Activated naive CD4-positive, alpha-beta T cell treated with Interleukin-2 at 50 U/mL for 16 hours (primary cell): Measurements from ENCODE around the gene DUOX1.

Source experiments
- DNase-seq: peaks from one replicate; pipeline ENCODE4 v3.0.0-alpha.2; 2020

Gene DUOX1

DNA sequence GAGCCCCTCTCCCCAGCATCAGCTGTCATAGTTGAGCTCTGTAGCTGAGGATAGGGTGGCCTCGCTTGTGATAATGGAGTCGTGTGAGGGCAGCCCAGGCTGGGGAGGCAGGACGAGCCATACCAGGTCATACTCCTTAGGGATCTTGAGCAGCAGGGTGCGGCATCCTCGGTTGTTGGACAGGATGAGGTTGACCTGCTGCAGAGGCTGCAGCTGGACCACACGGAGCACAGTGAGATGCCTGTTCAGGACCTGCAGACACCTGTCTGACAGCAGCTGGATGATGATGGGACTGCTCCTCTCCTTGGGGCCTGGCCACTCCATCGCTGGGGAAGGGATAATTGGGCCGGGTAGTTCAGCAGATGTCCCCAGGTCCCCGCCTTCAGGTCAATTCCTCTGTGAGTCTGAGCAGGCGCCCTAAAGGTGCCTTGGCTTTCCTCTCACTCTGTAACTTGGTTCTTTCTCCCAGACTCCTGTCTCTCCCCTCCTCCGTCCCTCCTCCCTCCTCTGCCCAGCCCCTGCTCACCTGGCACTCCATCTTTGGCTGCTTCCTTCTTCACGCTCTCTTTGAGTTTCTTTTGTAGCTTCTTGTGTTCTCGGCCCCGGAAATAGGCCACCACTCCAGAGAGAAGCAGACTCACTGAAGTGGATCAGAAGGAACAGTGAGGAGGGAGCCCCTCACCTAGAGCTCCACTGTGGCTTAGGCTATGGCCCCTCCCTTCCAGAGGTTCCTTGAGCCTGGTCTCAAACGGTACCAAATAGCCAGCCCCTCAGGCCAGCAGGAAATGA is 23.6 kb upstream of the DUOX1 start:
- no peak for DNase-seq

DNA sequence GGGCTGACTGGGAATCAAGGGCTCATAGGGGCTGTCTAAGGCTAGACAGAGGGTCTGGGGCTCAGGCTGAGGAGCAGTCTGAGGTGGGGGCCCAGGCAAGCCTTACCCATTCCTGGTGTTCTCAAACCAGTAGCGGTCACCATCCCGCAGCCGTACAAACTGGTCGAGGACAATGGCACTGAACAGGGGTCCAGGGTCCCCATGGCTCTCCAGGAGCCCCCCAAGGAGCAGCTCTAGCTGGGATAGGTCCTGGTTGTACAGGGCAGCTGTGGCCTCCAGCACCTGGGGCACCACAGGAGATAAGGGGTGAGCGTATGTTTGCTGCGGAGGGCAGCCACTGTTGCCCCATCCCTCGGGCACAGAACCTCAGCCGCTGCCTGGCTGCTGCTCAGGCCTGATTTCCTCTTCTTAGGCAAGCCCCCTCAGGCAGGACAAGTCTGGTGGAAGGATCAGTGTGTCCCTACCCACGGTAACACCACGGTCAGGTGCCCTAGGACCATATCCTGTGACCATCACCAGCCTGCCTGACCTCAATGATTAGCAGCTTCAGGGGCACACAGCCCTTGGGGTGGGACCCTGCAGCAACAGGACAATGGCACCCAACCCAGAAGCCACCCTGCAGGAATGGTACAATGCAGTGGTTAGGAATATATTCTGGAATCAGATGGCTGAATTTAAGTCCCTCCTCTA is 21.7 kb upstream of the DUOX1 start:
- DNase-seq, result no peak

DNA sequence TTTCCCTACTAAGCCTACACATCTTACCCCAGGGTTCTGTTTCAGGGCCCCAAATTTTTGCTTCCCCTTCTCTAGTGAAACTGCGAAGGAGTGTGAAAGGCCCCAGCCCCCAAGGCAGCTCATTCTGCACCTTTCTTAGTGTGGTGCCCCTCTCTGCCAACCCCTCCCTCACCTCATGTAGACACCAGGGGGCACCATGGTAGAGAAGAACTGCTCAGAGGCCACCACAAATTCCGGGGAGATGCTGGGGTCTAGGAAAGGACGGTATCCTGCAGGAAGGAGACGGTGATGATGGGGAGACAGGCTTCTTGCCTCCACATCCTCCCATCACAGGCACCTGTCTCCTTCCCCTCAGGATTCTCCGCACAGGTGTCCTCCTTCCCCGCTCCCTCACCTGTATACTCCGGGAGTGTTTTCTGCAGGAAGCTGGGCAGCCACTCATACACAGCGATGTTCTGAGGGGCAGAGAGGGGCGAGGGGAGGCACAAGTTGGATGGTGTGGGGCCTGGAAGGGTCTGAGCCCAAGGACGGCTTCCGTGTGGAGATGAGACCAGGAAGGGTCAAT is 19.5 kb upstream of the DUOX1 start:
- DNase-seq, result no peak

DNA sequence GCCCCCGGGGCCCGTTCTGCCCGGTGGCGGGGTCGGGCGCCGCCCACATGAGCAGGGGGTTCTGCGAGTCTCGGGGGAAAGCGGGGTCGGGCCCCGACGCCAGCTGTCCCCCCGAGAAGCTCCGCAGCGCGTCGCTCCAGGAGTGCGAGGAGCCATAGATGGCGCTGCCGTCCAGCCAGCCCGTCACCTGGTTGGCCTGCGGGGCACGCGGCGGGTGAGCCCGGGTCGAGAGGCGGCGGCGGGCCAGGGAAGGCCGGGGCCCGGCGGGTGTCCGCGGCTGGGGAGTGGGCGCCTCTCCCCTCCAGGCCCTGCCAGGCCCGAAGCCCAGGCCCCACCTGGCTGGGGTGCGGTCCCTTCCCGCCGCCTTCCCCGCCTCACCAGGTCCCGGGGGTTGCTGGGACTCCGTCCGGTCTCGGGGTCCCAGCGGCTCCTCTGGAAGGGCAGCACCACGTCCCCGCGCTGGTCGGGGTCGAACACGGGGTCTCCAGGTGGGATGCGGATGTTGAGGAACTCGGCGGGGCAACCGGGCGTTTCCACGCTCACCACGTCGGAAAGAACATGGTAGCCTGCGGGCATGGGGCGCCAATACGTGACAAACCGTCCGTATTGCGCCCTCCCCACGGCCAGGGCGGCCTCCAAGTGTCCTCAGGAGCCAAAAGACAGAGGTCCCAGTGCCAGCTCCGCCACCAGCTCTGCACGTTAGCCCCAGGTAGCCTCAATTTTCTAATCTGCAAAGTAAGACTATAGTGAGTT is 18.2 kb upstream of the DUOX1 start:
- no peak for DNase-seq

DNA sequence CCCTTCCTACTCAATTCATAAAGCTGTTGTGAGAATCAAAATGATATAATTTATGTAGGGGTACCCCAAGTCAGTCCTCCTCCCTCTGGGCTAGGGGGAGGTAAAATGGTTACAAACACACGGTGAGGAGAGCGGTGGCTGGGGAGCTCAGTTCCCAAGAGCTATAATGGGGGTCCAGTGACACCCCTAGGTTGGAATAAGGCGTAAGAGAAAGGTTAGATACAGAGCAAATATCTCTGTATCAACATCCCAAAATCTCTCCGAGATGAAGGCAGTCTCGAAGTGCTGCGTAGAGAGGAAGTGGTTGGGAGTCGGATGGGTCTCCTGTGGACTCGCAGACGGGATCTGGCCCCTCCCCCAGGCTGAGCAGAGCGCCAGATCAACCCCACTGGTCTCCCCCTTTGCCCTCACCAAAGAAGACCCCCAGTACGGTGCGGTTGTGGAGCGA is 17.6 kb upstream of the DUOX1 start:
- DNase-seq, result no peak

DNA sequence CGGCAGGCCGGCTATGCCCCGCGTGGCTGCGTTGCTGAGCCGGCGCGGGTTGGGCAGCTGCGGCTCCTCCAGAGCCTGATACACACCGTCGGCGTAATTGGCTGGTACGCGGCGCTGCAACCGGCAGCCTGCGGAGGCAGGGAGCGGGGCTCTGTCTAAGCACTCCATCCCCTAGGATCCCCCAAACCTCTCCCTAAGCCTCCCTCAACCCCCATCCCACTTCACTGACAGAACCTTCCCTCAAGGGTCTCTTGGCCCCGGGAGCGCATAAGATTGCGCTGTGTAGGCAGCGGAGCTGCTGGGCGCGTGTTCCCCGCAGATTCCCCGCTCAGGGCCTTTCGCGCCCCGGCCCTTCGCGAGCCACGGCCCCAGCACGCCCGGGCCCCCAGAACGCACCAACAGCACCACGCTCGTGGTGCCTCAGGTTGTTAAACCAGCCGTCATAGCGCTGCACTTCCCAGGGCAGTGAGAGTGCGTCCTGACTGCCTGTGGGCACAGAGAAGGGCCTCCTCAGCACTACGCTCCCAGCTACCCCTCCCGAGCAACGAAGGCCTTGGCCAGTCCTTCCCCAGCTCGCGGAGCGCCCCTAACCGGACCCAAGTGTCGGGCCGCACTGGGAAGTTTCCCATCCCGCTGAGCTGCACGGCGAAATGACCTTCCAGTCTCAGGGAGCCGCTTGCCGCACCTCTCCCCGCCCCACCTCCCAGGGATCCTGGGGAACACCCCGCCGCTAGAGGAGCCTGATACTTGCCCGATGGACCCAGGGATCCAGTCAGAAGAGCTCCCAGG is 17.0 kb upstream of the DUOX1 start:
- no peak for DNase-seq

DNA sequence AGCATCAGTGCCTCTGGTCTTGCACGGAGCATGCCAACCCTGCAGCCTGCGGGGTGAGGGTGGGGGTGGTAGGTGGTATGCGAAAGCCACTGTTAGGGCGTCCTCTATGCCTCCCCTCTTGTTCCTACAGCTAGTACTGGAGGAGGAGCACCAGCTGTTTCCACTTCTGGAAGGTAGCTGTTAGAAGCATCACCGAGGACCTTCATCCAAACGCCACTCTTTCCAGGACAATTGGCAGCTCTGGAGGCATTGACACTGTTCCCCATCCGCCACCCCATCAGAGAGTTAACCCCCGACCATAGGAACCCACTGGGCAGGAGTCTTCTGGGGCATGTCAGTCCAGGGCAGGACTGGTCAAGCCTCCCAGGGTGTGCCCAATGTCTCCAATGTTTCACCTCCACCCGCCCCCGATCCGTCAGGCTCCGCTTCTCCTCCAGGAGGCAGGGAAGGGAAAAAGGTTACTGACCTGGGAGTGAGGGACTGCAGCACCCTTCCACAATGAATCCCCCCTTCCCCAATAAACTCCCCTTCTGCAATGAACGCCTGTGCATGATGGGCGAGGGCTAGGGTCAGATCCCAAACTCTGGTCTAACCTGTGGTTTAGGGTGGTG is 16.3 kb upstream of the DUOX1 start:
- DNase-seq, result no peak

DNA sequence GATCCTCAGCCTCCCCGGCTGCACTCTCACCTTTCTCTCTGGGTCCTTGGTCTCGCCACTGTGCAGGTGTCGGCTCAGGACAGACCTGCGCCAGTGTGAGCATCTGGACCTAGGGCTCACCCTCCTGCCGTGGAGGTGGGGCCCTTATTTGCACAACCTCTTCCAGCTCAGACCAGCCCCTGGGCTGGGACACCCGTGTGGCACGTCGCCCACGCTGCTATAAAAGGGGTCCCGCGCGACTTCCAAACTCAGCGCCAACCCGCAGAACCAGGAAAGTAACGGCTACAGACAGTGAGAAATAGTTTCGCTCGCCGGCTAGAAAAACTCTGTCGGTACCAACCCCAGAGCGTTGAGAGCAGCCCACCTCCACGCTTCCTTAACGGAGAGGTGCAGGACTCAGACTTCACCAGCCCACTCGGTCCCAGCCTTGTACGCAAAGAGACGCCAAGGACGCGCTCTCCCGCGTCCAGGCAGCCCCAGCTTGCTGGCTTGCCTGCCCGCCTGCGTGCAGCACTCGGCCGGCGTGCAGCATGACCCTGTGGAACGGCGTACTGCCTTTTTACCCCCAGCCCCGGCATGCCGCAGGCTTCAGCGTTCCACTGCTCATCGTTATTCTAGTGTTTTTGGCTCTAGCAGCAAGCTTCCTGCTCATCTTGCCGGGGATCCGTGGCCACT is 15.6 kb upstream of the DUOX1 start, which contains the start of the genes DUOX2 and DUOXA2:
DUOX2 (minus strand) TSS at position 97 of the 675 bp plus-strand sequence. CDS start 761 bp downstream, outside the sequence.
DUOXA2 (plus strand) TSS at position 251 of the 675 bp plus-strand sequence; CDS start at position 531, 280 bp downstream.
- DNase-seq, result no peak

DNA sequence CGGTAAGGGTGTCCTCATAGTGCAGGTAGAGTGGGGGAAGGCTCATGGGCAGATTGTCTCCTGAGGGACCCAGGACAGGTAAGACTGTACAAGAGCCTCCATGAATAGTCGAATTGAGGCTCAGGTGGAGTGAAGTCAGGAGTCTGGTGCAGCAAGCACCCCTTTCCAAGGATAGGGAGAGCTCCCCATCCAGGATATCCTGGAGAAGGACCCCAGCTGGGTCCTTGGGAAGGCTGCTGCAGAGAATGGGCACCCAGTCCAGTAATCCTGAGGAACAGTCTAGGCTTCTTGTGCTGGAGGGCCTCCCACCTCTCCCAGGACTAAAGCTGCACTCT is 15.1 kb upstream of the DUOX1 start:
- DNase-seq, result no peak

DNA sequence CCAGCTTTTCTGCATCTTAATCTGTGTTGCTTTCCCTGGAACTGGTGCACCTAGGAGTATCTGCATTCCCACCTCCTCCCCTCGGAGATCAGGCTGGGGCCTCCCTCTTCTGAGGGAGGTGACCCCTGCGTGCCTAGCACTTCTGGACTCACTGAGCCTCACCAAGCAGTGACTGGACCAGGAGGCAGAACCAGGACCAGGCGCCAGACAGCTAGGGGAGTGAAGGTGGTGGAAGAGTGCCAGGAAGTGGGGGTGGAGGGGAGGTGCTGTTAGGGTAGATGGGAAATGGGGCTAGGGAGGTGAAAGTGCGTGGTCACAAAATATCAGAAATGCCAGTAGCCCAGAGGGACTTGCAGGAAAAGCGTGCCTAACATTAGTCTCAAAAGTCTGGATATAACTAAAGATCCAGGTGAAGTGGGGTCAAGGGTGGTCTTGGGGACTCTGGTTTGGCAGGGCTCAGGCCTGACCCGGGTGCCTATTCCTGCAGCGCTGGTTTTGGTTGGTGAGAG is 14.4 kb upstream of the DUOX1 start:
- no peak for DNase-seq

DNA sequence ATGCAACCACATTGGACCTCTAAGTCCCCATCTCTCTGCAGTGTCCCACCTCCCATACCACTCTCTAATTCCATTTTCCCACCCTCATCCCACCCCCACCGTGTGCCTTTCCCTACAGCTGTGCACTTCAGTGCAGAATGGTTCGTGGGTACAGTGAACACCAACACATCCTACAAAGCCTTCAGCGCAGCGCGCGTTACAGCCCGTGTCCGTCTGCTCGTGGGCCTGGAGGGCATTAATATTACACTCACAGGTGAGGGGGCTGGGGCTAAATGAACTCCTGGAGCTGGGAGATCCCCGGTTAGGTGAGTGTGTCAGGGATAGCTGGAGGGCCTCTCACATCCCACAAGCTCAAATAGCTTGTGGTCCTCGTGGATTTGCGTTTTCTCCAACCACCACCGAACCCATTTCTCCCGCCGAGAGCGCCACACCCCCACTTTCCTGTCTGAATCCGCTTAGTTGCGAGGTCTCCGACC is 13.8 kb upstream of the DUOX1 start:
- no peak for DNase-seq

DNA sequence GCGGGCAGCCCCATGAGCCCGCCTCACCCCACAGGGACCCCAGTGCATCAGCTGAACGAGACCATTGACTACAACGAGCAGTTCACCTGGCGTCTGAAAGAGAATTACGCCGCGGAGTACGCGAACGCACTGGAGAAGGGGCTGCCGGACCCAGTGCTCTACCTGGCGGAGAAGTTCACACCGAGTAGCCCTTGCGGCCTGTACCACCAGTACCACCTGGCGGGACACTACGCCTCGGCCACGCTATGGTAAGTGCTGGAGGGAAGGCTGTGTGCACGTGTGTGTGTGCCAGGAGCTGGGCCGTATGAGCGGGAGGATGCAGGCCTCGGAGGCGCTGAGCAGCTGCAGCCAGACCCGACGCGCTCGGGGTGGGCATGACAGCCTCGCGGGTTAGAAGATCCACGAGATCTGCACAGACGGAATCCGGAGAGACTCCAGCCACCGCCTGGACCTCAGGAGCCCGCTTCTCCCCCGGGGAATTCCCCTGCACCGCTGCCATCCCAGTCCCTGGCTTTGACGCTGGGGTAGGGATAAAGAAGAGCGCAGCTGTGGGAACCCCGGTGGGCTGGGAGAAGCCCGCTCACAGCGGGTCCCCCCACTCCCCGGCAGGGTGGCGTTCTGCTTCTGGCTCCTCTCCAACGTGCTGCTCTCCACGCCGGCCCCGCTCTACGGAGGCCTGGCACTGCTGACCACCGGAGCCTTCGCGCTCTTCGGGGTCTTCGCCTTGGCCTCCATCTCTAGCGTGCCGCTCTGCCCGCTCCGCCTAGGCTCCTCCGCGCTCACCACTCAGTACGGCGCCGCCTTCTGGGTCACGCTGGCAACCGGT is 13.1 kb upstream of the DUOX1 start:
- DNase-seq, result no peak

DNA sequence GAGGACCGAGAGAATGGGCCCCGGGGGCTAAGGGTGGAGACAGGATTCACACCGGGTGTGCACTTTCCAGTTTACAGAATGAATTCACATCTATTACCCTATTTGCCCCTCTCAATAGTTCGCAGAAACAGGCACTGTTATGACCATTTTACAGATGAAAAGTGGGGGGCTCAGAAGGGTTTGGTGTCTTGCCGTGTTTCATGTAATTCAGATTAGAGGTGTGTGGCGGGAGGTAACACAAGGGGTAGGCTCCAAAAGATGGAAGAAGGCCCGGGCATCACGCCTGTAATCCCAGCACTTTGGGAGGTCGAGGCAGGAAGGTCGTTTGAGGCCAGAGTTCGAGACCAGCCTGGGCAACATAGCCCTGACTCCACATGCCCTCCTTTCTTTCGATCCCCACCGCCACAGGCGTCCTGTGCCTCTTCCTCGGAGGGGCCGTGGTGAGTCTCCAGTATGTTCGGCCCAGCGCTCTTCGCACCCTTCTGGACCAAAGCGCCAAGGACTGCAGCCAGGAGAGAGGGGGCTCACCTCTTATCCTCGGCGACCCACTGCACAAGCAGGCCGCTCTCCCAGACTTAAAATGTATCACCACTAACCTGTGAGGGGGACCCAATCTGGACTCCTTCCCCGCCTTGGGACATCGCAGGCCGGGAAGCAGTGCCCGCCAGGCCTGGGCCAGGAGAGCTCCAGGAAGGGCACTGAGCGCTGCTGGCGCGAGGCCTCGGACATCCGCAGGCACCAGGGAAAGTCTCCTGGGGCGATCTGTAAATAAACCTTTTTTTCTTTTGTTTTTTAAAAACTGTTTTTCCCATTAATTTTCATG is 12.3 kb upstream of the DUOX1 start:
- DNase-seq, result no peak

DNA sequence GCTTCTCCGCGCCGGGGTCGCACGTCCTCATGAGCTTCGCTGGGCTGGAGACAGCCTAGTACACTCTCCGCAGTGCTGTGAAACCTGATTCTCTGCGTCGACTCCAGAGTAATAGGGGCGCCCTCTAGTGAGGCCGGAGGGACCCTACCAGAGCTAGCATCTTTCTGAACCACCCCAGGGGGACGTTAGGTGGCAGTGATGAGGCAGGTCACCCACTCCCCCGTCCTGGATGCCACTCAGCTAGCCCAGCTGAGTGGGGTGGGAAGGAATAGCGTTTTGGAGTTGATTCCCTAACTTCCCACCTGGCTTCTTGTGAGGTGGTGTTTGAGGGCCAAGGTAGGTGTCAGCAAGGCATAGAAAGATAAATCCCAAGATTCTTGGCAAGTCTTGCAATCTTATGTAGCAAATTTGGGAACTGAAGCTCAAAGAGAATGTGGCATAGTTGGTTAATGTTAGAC is 11.6 kb upstream of the DUOX1 start:
- DNase-seq, result peak; percentile 86

DNA sequence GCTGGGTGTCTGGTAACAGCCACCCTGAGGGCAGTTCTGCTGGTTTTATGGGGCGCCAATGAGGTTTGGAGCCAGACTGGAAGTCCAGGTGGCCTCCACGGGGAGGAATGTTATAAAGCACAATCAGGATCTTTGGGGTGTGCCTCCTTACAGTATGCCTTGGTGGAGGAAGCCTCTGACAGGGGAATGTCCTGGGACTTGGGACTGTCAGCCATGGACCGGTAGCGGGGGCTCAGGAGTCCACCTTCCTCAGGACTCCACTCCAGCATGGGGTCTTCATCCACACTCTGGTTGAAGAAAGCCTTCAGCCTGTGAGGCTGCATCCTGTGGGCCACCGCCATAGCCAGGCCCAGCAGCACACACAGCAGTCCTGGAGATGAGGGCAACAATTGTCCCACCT is 10.8 kb upstream of the DUOX1 start:
- no peak for DNase-seq

DNA sequence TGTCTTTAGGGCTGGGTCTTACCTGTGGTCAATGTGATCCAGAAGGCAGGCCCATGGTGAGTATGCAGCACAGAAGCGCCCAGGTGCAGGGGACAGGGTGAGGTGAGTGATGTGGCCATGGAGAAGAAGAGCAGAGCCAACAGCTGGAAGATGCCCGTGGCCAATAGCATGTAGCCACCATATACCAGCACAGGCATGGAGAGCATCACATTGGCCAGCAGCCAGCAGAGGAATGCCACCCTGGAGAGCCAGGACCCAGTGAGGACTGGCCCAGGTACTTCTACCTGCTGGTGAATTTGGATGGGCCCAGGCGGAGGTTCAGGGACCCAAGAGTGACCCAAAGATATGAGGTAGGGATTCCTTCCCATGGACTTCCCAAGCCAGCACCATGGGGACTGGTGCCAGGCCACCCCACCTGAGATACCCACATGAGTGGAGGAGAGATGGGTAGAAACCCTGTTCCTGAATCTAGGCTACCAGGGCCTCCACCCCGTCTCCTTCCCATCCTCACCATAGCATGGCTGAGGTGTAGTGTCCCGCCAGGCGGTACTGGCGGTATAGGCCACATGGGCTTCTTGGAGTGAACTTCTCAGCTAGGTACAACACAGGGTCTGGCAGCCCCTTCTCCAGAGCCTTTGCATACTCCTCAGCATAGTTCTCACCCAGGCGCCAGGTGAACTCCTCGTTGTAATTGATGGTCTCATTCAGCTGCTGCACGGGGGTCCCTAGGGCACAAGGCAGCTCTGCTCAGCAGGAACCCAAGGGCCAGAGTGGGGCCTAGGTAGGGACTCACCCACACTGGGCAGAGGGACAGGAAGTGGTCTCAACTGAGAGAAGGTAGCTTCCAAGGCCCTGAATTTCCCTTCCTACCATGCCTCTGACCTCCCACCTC is 9.5 kb upstream of the DUOX1 start:
- DNase-seq, result no peak

DNA sequence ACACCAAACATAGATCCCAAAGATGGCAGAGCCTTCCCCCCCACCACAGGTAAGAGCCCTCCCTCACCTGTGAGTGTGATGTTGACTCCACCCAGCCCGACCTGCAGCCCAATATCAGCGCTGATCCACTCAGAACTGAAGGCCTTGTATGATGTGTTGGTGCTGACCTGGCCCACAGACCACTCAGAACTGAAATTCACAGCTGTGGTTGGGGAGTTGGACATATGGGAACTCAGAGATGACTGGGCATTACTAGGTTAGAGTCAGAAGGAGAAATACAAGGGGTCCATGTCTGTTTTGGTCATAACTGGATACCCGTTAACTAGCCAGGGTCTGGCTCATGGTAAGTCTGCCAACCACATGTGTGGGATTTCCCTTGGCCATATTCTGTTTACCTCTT is 8.8 kb upstream of the DUOX1 start:
- DNase-seq, result no peak
